ENCODE results near the gene HSD17B4. TPM values are rescaled to one million over a fixed set of nuclear protein-coding genes. Genes with fewer than 3 reads are reported as not detected.

The HSD17B4 gene, protein sequence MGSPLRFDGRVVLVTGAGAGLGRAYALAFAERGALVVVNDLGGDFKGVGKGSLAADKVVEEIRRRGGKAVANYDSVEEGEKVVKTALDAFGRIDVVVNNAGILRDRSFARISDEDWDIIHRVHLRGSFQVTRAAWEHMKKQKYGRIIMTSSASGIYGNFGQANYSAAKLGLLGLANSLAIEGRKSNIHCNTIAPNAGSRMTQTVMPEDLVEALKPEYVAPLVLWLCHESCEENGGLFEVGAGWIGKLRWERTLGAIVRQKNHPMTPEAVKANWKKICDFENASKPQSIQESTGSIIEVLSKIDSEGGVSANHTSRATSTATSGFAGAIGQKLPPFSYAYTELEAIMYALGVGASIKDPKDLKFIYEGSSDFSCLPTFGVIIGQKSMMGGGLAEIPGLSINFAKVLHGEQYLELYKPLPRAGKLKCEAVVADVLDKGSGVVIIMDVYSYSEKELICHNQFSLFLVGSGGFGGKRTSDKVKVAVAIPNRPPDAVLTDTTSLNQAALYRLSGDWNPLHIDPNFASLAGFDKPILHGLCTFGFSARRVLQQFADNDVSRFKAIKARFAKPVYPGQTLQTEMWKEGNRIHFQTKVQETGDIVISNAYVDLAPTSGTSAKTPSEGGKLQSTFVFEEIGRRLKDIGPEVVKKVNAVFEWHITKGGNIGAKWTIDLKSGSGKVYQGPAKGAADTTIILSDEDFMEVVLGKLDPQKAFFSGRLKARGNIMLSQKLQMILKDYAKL
- total RNA-seq (100 to 1,000 TPM; 138 to 157 TPM), polyA plus RNA-seq (100 to 1,000 TPM; 170 to 172 TPM)
- long read RNA-seq, donor 1, transcript HSD17B4-201 (24 exons, 2,685 nt): major isoform, 114 of 155 reads
- long read RNA-seq, donor 1, partial matches to known transcripts: 20 of 155 reads
- long read RNA-seq, donor 1, other reads (novel, unspliced or antisense): 16 of 155 reads
- long read RNA-seq, donor 2, transcript HSD17B4-201 (24 exons, 2,685 nt): major isoform, 28 of 50 reads
- long read RNA-seq, donor 2, partial matches to known transcripts: 10 of 50 reads
- long read RNA-seq, donor 2, other reads (novel, unspliced or antisense): 10 of 50 reads

DNA sequence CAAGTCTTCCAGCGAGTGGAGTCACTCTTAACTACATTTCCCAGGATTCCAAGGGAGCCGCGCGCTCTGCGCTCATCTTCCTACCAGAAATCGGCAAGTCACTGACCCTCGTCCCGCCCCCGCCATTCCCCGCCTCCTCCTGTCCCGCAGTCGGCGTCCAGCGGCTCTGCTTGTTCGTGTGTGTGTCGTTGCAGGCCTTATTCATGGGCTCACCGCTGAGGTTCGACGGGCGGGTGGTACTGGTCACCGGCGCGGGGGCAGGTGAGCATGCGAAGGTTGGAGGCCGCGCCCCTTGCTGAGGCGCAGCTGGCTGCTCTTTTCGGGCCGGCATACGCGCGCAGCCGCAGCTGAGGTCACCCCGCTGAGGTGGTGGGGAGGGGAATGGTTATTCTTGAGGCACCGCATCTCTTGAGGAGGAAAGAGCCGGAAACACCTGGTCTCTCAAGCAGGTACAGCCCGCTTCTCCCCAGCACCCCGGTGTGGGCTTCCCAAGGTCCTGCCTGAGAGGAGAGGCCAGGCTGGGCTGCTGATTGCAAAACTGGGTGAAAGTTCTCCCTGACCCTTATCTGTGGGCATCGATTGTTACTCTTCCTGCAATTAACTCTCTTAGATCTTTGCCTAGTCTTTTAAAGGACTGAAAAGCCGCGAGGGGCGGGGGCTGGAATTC lies at the start of gene HSD17B4:
Gene HSD17B4, plus strand, starts transcription at position 125 of the 667 bp plus-strand sequence. Its CDS starts 79 bp downstream, at position 204.
- Histone ChIP-seq H3K36me3 (ENCODE audit: control insufficient read depth in 1 of 2, insufficient read depth in 2 of 2, low read length in 1 of 2) (no peaks in the 10 kb centered on the region), H3K27me3 (ENCODE audit: control insufficient read depth in 1 of 2, insufficient read depth in 2 of 2, low read length in 1 of 2) (no peaks in the 10 kb centered on the region), H3K4me3 (ENCODE audit: low read length in 2 of 2) (peak within 1 kb of the TSS; percentile 77 to 88), H3K27ac (ENCODE audit: low read depth in 1 of 2, low read length in 2 of 2) (peak within 1 kb of the TSS; percentile 52 to 65), H3K9me3 (ENCODE audit: control insufficient read depth, low read length) (no peaks in the 10 kb centered on the region), H3K4me1 (ENCODE audit: control insufficient read depth in 1 of 2, insufficient read depth in 2 of 2, low read length in 2 of 2) (peaks cover 0 to 4% of the 10 kb centered on the region in 2 donors)
- peak; percentile 95 to 96 for DNase-seq
- intact Hi-C loops (cut with DNase I): no loop called here
- 0 to 1% methylated on average over 42 of the region's 42 CpGs for WGBS, 2 donors
- peak; percentile 96 for ATAC-seq (ENCODE audit: low FRiP score)

DNA sequence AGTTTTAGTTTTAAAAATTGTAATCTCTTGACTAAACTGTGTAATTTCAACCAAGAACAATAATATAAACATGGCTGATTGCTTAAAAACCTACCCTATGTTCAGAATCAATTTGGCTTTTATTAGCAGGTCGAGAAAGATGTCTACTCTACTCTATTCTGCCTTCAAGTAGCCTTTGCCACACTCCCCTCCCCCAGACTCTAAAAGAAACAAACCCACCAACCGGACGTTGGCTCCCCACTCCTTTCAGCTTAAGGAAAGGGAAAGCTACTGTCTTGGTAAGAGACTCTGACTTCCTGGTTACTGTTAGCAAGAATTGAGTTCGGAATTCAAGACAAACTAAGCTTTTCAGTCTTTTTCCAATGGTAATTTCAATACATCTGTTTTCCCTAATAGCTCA lies 49.7 kb upstream of the HSD17B4 start:
- intact Hi-C loops (cut with DNase I): no loop called here

DNA sequence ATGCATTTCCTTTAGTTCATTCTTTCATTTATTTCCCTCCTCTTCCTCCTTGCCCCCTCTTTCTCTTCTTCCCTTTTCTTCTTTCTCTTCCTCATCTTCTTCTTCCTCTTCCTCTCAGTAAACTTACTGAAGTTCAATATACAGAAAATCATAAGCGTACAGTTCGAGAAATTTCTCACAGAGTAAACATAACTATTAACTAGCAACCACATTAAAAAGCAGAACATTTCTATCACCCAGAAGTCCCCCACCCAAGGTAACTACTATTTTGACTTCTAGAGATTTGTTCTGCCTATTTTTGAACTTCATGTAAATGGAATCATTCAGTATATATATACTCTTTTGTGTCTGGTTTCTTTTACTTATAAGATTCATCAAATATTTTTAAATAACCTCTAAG lies 48.3 kb upstream of the HSD17B4 start:
- ATAC-seq (ENCODE audit: low FRiP score): no peak
- no peak for DNase-seq
- Histone ChIP-seq H3K27ac (ENCODE audit: low read depth in 1 of 2, low read length in 2 of 2) (no peak overlapping the region), H3K9me3 (ENCODE audit: control insufficient read depth, low read length) (no peaks in the 10 kb centered on the region), H3K4me1 (ENCODE audit: control insufficient read depth in 1 of 2, insufficient read depth in 2 of 2, low read length in 2 of 2) (no peaks in the 10 kb centered on the region), H3K4me3 (ENCODE audit: low read length in 2 of 2) (no peak overlapping the region), H3K27me3 (ENCODE audit: control insufficient read depth in 1 of 2, insufficient read depth in 2 of 2, low read length in 1 of 2) (no peaks in the 10 kb centered on the region), H3K36me3 (ENCODE audit: control insufficient read depth in 1 of 2, insufficient read depth in 2 of 2, low read length in 1 of 2) (no peaks in the 10 kb centered on the region)
- 94 to 98% methylated on average over 2 of the region's 2 CpGs for WGBS, 2 donors
- intact Hi-C loops (cut with DNase I): no loop called here

More for the DNA sequence above, 49.7 kb upstream of the HSD17B4 start:
- Histone ChIP-seq H3K9me3 (ENCODE audit: control insufficient read depth, low read length) (no peaks in the 10 kb centered on the region), H3K27me3 (ENCODE audit: control insufficient read depth in 1 of 2, insufficient read depth in 2 of 2, low read length in 1 of 2) (no peaks in the 10 kb centered on the region), H3K4me1 (ENCODE audit: control insufficient read depth in 1 of 2, insufficient read depth in 2 of 2, low read length in 2 of 2) (no peaks in the 10 kb centered on the region), H3K36me3 (ENCODE audit: control insufficient read depth in 1 of 2, insufficient read depth in 2 of 2, low read length in 1 of 2) (no peaks in the 10 kb centered on the region), H3K4me3 (ENCODE audit: low read length in 2 of 2) (no peak overlapping the region), H3K27ac (ENCODE audit: low read depth in 1 of 2, low read length in 2 of 2) (no peak overlapping the region)
- 59 to 62% methylated on average over 4 of the region's 4 CpGs for WGBS, 2 donors
- no peak for ATAC-seq (ENCODE audit: low FRiP score)
- DNase-seq: no peak

DNA sequence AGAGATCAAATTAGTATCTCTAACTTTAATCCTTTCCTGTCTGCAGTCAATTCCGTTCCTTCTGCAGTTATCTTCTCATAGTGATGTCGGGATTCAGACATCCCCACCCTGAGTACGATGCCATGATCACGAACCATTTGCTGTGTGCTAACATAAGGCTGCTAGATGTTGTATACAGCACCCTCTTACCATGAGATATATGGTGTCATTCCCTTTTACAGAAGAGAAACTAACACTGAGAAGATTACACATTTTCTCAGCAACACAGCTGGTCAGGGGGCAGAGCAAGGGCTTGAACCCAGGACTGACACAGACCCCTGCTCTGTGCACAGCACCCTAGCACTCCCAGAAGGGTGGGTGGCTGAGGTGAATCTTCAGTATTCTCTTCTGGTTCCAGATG lies 46.9 kb upstream of the HSD17B4 start:
- Histone ChIP-seq H3K36me3 (ENCODE audit: control insufficient read depth in 1 of 2, insufficient read depth in 2 of 2, low read length in 1 of 2) (no peaks in the 10 kb centered on the region), H3K4me3 (ENCODE audit: low read length in 2 of 2) (no peak overlapping the region), H3K27ac (ENCODE audit: low read depth in 1 of 2, low read length in 2 of 2) (no peak overlapping the region), H3K27me3 (ENCODE audit: control insufficient read depth in 1 of 2, insufficient read depth in 2 of 2, low read length in 1 of 2) (no peaks in the 10 kb centered on the region), H3K9me3 (ENCODE audit: control insufficient read depth, low read length) (no peaks in the 10 kb centered on the region), H3K4me1 (ENCODE audit: control insufficient read depth in 1 of 2, insufficient read depth in 2 of 2, low read length in 2 of 2) (no peaks in the 10 kb centered on the region)
- 82 to 83% methylated on average over 4 of the region's 4 CpGs for WGBS, 2 donors
- no peak for ATAC-seq (ENCODE audit: low FRiP score)
- intact Hi-C loops (cut with DNase I): no loop called here
- no peak for DNase-seq

DNA sequence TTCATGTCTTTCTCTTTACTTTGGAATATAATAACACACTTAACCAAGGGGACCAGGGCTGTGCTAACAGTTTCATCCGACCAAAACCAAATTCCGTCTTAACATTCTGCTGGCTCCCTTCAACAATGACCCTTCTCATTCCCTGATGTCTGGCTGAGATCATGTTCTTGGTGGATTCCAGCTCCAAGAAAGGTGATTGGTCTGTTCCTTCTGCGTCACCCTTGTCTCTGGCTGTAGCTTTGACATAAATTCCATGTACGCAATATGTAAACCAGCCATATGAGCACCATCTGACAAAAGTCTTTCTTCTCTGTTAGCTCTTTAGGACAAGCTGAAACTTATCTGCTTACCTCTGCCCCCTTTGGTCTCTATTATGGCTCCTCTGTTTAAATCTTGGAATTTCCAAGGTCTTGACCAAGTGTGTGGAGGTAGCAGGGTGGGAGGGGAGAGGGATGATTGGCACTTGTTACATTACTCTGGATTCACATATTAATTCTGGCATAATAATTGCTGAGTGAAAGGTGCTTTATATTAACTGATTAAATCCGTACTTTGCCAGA lies 45.7 kb upstream of the HSD17B4 start:
- intact Hi-C loops (cut with DNase I): no loop called here
- Histone ChIP-seq H3K9me3 (ENCODE audit: control insufficient read depth, low read length) (no peaks in the 10 kb centered on the region), H3K36me3 (ENCODE audit: control insufficient read depth in 1 of 2, insufficient read depth in 2 of 2, low read length in 1 of 2) (no peaks in the 10 kb centered on the region), H3K4me1 (ENCODE audit: control insufficient read depth in 1 of 2, insufficient read depth in 2 of 2, low read length in 2 of 2) (no peaks in the 10 kb centered on the region), H3K27me3 (ENCODE audit: control insufficient read depth in 1 of 2, insufficient read depth in 2 of 2, low read length in 1 of 2) (no peaks in the 10 kb centered on the region), H3K4me3 (ENCODE audit: low read length in 2 of 2) (no peak overlapping the region), H3K27ac (ENCODE audit: low read depth in 1 of 2, low read length in 2 of 2) (no peak overlapping the region)
- ATAC-seq (ENCODE audit: low FRiP score): no peak
- DNase-seq: no peak
- 90 to 91% methylated on average over 5 of the region's 5 CpGs for WGBS, 2 donors

DNA sequence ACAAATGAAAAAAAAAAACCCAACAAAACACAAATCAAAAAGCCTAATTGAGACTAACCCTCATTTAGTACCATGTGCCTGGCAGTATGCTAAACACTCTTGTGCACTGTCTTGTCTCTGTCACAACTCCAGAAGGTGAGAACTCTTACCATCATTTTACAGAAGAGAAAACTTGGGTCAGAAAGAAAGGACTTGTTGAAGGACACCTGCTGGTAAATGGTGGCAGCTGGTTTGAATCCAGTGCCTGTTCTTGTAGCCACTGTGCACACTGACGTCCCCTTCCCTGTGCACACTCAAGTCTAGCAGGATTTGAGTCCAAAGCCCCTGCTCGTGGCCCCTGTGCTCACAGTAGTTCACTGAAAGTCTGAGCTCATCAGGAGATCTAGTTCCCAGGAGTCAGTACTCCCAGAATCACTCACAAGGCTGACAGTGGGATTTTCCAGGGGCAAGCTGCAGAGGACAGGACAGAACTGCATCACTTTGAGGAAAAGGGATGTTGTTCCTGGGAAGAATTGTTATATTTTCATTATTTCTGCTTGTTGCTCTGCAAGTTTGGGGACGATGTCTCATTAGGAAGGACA lies 43.0 kb upstream of the HSD17B4 start:
- ATAC-seq (ENCODE audit: low FRiP score) (no peak), DNase-seq (no peak)
- intact Hi-C loops (cut with DNase I): no loop called here
- Histone ChIP-seq H3K4me3 (ENCODE audit: low read length in 2 of 2) (no peak overlapping the region), H3K27me3 (ENCODE audit: control insufficient read depth in 1 of 2, insufficient read depth in 2 of 2, low read length in 1 of 2) (no peaks in the 10 kb centered on the region), H3K27ac (ENCODE audit: low read depth in 1 of 2, low read length in 2 of 2) (no peak overlapping the region), H3K36me3 (ENCODE audit: control insufficient read depth in 1 of 2, insufficient read depth in 2 of 2, low read length in 1 of 2) (no peaks in the 10 kb centered on the region), H3K9me3 (ENCODE audit: control insufficient read depth, low read length) (no peaks in the 10 kb centered on the region), H3K4me1 (ENCODE audit: control insufficient read depth in 1 of 2, insufficient read depth in 2 of 2, low read length in 2 of 2) (no peaks in the 10 kb centered on the region)
- WGBS, 2 donors: 85 to 86% methylated on average over 3 of the region's 3 CpGs

DNA sequence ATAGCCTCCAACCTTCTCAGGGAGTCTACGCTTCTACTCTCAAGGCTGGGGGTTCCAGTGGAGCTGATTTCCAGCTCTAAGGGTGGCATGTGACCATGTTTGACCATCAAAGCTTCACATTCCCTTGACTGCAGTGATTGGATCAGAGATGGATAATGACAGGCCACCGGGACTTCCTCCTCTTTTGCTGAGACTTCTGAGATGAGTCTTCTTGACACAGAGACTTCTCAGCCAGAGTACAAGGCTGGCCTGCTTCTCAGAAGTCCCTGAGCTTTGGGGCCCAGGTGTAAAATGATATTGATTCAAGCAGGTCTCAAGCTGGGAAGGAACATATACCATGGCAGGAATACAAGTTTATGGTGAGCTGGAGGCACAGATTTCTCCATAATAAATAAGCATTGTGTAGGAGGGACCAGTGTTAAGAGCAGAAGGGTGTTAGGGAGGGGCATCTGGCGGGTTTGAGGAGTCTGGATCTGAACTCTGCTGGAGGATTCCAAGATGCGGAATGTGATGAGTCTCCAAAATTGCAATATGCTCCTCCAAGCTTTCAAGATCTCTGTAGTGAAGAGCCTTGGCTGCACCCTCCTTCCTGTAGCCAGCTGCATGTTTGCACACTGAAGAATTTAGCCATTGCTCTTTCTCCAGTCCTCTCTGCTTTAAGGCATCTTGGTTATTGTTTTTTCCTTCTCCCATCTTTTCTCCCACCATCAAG lies 41.7 kb upstream of the HSD17B4 start:
- no peaks in the 10 kb centered on the region for H3K27me3 ChIP-seq (ENCODE audit: control insufficient read depth in 1 of 2, insufficient read depth in 2 of 2, low read length in 1 of 2)
- 92 to 95% methylated on average over 4 of the region's 4 CpGs for WGBS, 2 donors
- H3K4me3 ChIP-seq (ENCODE audit: low read length in 2 of 2): no peak overlapping the region
- H3K36me3 ChIP-seq (ENCODE audit: control insufficient read depth in 1 of 2, insufficient read depth in 2 of 2, low read length in 1 of 2): no peaks in the 10 kb centered on the region
- DNase-seq (no peak), ATAC-seq (ENCODE audit: low FRiP score) (no peak)
- no peak overlapping the region for H3K27ac ChIP-seq (ENCODE audit: low read depth in 1 of 2, low read length in 2 of 2)
- intact Hi-C loops (cut with DNase I): loop anchor here (5.0 kb wide), 3 partner anchors 53 to 423 kb away; partner anchors contain the start of genes DTWD2 (in 1 of the 2) and TNFAIP8 (in 1 of the 2)
- H3K9me3 ChIP-seq (ENCODE audit: control insufficient read depth, low read length): no peaks in the 10 kb centered on the region
- no peaks in the 10 kb centered on the region for H3K4me1 ChIP-seq (ENCODE audit: control insufficient read depth in 1 of 2, insufficient read depth in 2 of 2, low read length in 2 of 2)
